K562 (cell line): ENCODE results near the gene MPRIP. TPM values are rescaled to one million over a fixed set of nuclear protein-coding genes. Genes with fewer than 3 reads are reported as not detected.
A peak's percentile ranks its signal among the peaks of the same experiment; 100 is the strongest.

Source experiments
- ATAC-seq: fragments of 200-7000 bp; cut with Tn5 transposase; 3 replicates; pipeline ENCODE4 v1.9.1; 2020; ENCODE audit warnings: moderate library complexity
- BruUV-seq: library from RNA; stranded (reverse); fragments of 400-500 nt; replicated peaks from 2 replicates; lab custom pipeline; 2021; lab: Mats Ljungman, UMichigan
- CTCF ChIA-PET: fragments of 300-600 bp; formaldehyde crosslinking; extraction: SDS; loops from one replicate; lab custom pipeline; 2021; ENCODE audit warnings: low intra/inter-chr PET ratio; lab: Yijun Ruan, JAX
- POLR2A ChIA-PET: fragments of 300-600, 350-650 bp; sonication (Branson Sonifier 250); formaldehyde crosslinking; extraction: SDS; loops from one replicate; lab custom pipeline; 2021; ENCODE audit warnings: antibody characterized with exemption, inconsistent platforms; lab: Yijun Ruan, JAX
- DNase-seq, 4 experiments: peaks; one replicate each; pipeline versions ENCODE4 v3.0.0 to v3.0.0-alpha.2; 2011 to 2018; ENCODE audit warnings: low spot score in 3 of 4, mixed read lengths in 3 of 4; ENCODE audit errors: extremely low read depth in 1 of 4
- FAIRE-seq: peaks from 2 replicates; lab custom pipeline; 2011; peaks lifted over from hg19 to GRCh38; lab: Jason Lieb, UNC
- H2AFZ ChIP-seq: 2 replicates; pipeline ENCODE4 v1.6.0; 2011; ENCODE audit warnings: low read depth, low read length, control low read depth, inconsistent platforms
- H3K27ac ChIP-seq: fragments of 200-600 bp; 3 replicates; pipeline ENCODE4 v1.8.0; 2011; ENCODE audit warnings: low read depth, mild to moderate bottlenecking, control low read depth, inconsistent platforms, low read length, moderate library complexity, mixed read lengths; ENCODE audit errors: extremely low read depth
- H3K27me3 ChIP-seq, 2 experiments: fragments of 300-600 bp in 1 of 2; 2 replicates in 1 of 2; 3 replicates in 1 of 2; pipeline versions ENCODE4 v1.6.0 to v1.8.0; 2011; ENCODE audit warnings: inconsistent platforms in 2 of 2, low read length in 2 of 2, mild to moderate bottlenecking in 1 of 2, mixed read lengths in 1 of 2, moderate library complexity in 1 of 2; ENCODE audit not compliant: control insufficient read depth in 2 of 2, insufficient read depth in 2 of 2
- H3K36me3 ChIP-seq: fragments of 300-600 bp; 3 replicates; pipeline ENCODE4 v1.8.0; 2011; ENCODE audit warnings: mild to moderate bottlenecking, low read length, inconsistent platforms; ENCODE audit not compliant: control insufficient read depth, insufficient read depth
- H3K4me1 ChIP-seq, 2 experiments: fragments of 200-600 bp in 1 of 2; replicated peaks in 1 of 2; 2 replicates in 1 of 2; 3 replicates in 1 of 2; pipeline versions ENCODE4 v1.5.1 to v1.8.0; 2011; ENCODE audit warnings: inconsistent platforms in 2 of 2, low read length in 2 of 2, mild to moderate bottlenecking in 1 of 2, mixed read lengths in 1 of 2, moderate library complexity in 1 of 2; ENCODE audit not compliant: control insufficient read depth in 2 of 2, insufficient read depth in 2 of 2
- H3K4me2 ChIP-seq: 2 replicates; pipeline ENCODE4 v1.6.1; 2011; ENCODE audit warnings: low read length, control low read depth, inconsistent platforms, mixed read lengths; ENCODE audit not compliant: insufficient read depth
- H3K4me3 ChIP-seq: fragments of 200-600 bp; sonication (generic), shearing (Covaris generic); 2 replicates; pipeline ENCODE4 v1.5.1; 2016; ENCODE audit warnings: control low read depth, inconsistent platforms
- H3K79me2 ChIP-seq: fragments of 200-600 bp; 3 replicates; pipeline ENCODE4 v1.8.0; 2011; ENCODE audit warnings: low read length, inconsistent platforms; ENCODE audit not compliant: control insufficient read depth, insufficient read depth
- H3K9ac ChIP-seq, 2 experiments: 2 replicates each; pipeline versions ENCODE4 v1.6.0 to v1.6.1; 2011; ENCODE audit warnings: low read depth in 2 of 2, low read length in 2 of 2, control low read depth in 1 of 2, inconsistent platforms in 1 of 2, mild to moderate bottlenecking in 1 of 2, mixed read lengths in 1 of 2; ENCODE audit not compliant: insufficient read depth in 1 of 2
- H3K9me1 ChIP-seq: one replicate; pipeline ENCODE4 v1.6.0; 2011; ENCODE audit warnings: inconsistent platforms, mild to moderate bottlenecking, low read length, moderate library complexity; ENCODE audit not compliant: control insufficient read depth, insufficient read depth
- H3K9me3 ChIP-seq: replicated peaks from 2 replicates; pipeline ENCODE4 v1.5.1; 2011; ENCODE audit warnings: low read depth, low read length, inconsistent platforms; ENCODE audit not compliant: control insufficient read depth, insufficient read depth
- H4K20me1 ChIP-seq: replicated peaks from 2 replicates; pipeline ENCODE4 v1.6.1; 2011; ENCODE audit warnings: low read length, inconsistent platforms, mixed read lengths; ENCODE audit not compliant: control insufficient read depth, insufficient read depth
- MEIS2 ChIP-seq: fragments of 450-650 bp; IDR thresholded peaks from 2 replicates; pipeline ENCODE4 v1.6.1; 2014; ENCODE audit warnings: mild to moderate bottlenecking; ENCODE audit not compliant: partially characterized antibody
- WGBS: fragments of 100-300 bp; shearing (Covaris generic); methylation state at CpG from one replicate; pipeline ENCODE4 v1.1.6; 2016; ENCODE audit warnings: low coverage, mixed read lengths; ENCODE audit not compliant: insufficient coverage; ENCODE audit errors: missing lambda C conversion rate; 5-methylcytosine and 5-hydroxymethylcytosine counted together
- in situ Hi-C: fragments of 300-500 bp; cut with MboI; formaldehyde crosslinking; loops from 4 replicates; pipeline ENCODE4 v1.15.0; 2018; ENCODE audit warnings: inconsistent platforms, mixed read lengths
- intact Hi-C: fragments of 100-400 bp; cut with micrococcal nuclease; formaldehyde crosslinking; loops from 2 replicates; pipeline ENCODE4 v1.14.2; 2022
- polyA plus RNA-seq, 8 experiments: library from polyadenylated mRNA; depleted of rRNA in 4 of 8; stranded (reverse) in 5 of 8; unstranded in 3 of 8; fragments of >200 nt; fragmentation: Nextera tagmentation in 2 of 8; fragmentation: Illumina TruSeq in 1 of 8; extraction: Ambion mirVana in 2 of 8; extraction: Trizol in 1 of 8; gene quantifications; 2 replicates each; pipeline versions ENCODE4 v1.2.1 to v1.2.3, GENCODE V29; 2011 to 2014; ENCODE audit warnings: inconsistent platforms in 1 of 8, missing spikeins in 1 of 8
- total RNA-seq, 7 experiments: library from RNA; depleted of rRNA in 6 of 7; stranded (reverse); fragments of >200 nt in 6 of 7; fragmentation: Illumina TruSeq in 2 of 7; extraction: Trizol in 2 of 7; gene quantifications; 2 replicates each; pipeline versions ENCODE4 v1.2.1 to v1.2.3, GENCODE V29; 2011 to 2021; ENCODE audit warnings: low replicate concordance in 1 of 7
- TF ChIP-seq, protein P1 (sequence below): fragments of 450-650 bp; IDR thresholded peaks from 2 replicates; pipeline ENCODE4 v1.6.1; 2016
- TF ChIP-seq, protein P2 (sequence below), 3 experiments: fragments of 200-800 bp in 1 of 3; fragments of 250-450 bp in 1 of 3; fragments of 450-650 bp in 1 of 3; sonication (Bioruptor Pico) in 1 of 3; sonication (Bioruptor generic) in 1 of 3; formaldehyde crosslinking in 1 of 3; IDR thresholded peaks; 2 replicates each; pipeline versions ENCODE4 v1.6.1 to v1.8.0; 2016 to 2022; ENCODE audit warnings: mild to moderate bottlenecking in 2 of 3, missing genetic modification characterization in 2 of 3, missing compliant biosample characterization in 1 of 3, moderate library complexity in 1 of 3

Gene MPRIP
- total and polyA plus RNA-seq, 9 of the 15 experiments (the other 6 are each of a cell fraction or from before 2014, with no cell fraction given), result 10.0 to 72.6 (median 30.1) TPM

DNA sequence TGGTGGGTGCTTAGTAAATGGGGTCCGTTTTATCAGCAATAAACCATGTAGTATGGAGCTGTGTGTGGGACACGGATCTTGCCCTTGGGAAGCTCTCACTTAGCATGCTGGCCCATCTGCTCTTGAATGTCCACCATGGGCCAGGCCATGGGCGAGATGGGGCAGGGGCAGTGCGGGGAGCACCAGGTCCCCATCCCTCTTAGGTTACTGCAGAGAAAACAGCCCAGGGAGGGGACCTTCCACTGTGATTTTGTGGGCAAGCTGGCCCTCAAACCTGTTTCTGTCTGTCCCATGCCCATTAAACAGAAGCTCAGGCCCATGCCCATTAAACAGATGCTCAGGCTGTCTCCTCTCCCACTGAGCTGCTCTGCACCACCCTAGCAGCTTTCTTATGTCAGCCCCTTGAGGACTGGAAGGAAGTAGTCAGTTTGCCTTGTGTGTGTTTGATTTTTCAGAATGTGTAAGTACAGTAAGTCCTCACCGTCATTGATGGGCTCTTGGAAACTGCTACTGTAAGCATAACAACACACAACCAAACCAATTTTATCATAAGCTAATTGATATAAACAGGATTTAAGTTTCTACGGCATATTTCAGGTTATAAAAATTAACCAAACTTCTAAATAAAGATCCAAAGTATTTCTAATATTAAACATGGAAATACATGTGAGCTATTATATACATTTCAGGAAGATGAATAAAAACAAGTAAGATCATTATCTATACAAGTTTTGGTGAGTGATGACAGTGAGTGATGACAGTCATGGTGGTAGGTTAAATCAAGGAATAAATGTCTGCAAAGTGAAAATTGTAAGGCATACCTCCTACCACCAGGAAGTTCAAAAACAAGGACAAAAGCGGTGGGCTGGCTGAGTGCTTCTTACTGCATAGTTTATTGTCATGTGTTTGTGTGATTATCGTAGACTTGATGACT is 11.5 kb downstream of the MPRIP start:
- no peak overlapping the region for H3K27ac ChIP-seq
- ChIA-PET POLR2A (interaction anchor here (2.8 kb wide), 1 partner anchor 10 kb away, joined by 10 read pairs; no protein-coding TSS in a partner anchor), CTCF (no interaction called here)
- 76% methylated on average over 8 of the region's 8 CpGs for WGBS
- H3K79me2 ChIP-seq, result peaks cover 13% of the 10 kb centered on the region
- H3K4me3 ChIP-seq, result no peak overlapping the region
- no peak overlapping the region for H3K9ac ChIP-seq
- no peak overlapping the region for H2AFZ ChIP-seq
- H3K4me2 ChIP-seq, result no peak overlapping the region
- in situ Hi-C loops, result no loop called here
- no peak for DNase-seq
- H3K4me1 ChIP-seq, result peaks cover 0 to 5% of the 10 kb centered on the region in 2 experiments; a peak in 2 of 5 replicates
- no TSS peak for BruUV-seq
- peaks cover 11% of the 10 kb centered on the region; the same call in 1 of the 2 replicates for H4K20me1 ChIP-seq
- TF ChIP-seq, protein P1, sequence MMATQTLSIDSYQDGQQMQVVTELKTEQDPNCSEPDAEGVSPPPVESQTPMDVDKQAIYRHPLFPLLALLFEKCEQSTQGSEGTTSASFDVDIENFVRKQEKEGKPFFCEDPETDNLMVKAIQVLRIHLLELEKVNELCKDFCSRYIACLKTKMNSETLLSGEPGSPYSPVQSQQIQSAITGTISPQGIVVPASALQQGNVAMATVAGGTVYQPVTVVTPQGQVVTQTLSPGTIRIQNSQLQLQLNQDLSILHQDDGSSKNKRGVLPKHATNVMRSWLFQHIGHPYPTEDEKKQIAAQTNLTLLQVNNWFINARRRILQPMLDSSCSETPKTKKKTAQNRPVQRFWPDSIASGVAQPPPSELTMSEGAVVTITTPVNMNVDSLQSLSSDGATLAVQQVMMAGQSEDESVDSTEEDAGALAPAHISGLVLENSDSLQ, result 0 out of 2 replicates have a peak, but pooled peaks have one; percentile 52
- TF ChIP-seq, protein P2, sequence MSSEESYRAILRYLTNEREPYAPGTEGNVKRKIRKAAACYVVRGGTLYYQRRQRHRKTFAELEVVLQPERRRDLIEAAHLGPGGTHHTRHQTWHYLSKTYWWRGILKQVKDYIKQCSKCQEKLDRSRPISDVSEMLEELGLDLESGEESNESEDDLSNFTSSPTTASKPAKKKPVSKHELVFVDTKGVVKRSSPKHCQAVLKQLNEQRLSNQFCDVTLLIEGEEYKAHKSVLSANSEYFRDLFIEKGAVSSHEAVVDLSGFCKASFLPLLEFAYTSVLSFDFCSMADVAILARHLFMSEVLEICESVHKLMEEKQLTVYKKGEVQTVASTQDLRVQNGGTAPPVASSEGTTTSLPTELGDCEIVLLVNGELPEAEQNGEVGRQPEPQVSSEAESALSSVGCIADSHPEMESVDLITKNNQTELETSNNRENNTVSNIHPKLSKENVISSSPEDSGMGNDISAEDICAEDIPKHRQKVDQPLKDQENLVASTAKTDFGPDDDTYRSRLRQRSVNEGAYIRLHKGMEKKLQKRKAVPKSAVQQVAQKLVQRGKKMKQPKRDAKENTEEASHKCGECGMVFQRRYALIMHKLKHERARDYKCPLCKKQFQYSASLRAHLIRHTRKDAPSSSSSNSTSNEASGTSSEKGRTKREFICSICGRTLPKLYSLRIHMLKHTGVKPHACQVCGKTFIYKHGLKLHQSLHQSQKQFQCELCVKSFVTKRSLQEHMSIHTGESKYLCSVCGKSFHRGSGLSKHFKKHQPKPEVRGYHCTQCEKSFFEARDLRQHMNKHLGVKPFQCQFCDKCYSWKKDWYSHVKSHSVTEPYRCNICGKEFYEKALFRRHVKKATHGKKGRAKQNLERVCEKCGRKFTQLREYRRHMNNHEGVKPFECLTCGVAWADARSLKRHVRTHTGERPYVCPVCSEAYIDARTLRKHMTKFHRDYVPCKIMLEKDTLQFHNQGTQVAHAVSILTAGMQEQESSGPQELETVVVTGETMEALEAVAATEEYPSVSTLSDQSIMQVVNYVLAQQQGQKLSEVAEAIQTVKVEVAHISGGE (CRISPR knock-in tag; IDR thresholded peaks at IDR 0.05), result no peak
- peak; percentile 60 for TF ChIP-seq MEIS2
- no peak for ATAC-seq
- no peaks in the 10 kb centered on the region for H3K27me3 ChIP-seq
- no peaks in the 10 kb centered on the region for H3K9me3 ChIP-seq
- FAIRE-seq, result no peak
- no peaks in the 10 kb centered on the region for H3K9me1 ChIP-seq
- intact Hi-C loops, result no loop called here
- peaks cover 4% of the 10 kb centered on the region; the same call in 1 of the 3 replicates for H3K36me3 ChIP-seq
